ENCODE results near the gene VPS13C. TPM values are rescaled to one million over a fixed set of nuclear protein-coding genes. Genes with fewer than 3 reads are reported as not detected.

VPS13C gene
- total RNA-seq, 2 experiments from 2014 or later, result 69.7 to 73.2 TPM

DNA sequence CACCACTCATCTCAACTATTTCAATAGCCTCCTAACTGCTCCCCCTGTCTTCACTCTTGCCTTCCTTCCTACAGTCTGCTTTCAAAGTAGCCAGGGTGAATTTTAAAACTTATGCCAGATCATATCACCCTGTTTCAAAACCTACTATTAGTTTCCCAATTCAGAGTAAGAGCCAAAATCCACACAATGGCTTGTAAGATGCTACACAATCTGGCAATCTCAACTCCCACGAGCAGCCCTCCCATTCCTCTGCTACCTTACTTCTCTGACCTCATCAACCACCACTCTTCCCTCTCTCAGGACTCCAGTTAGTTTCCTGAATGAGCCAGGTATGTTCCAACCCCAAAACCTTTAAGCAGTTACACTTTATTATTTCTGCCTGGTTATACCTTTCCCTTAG, 62.5 kb downstream of the VPS13C start:
- H3K4me3 ChIP-seq (ENCODE audit: low read length), result no peak overlapping the region
- no peak for DNase-seq
- no peaks in the 10 kb centered on the region for H3K4me1 ChIP-seq (ENCODE audit: insufficient read depth, low read length)
- TF ChIP-seq, protein P1, sequence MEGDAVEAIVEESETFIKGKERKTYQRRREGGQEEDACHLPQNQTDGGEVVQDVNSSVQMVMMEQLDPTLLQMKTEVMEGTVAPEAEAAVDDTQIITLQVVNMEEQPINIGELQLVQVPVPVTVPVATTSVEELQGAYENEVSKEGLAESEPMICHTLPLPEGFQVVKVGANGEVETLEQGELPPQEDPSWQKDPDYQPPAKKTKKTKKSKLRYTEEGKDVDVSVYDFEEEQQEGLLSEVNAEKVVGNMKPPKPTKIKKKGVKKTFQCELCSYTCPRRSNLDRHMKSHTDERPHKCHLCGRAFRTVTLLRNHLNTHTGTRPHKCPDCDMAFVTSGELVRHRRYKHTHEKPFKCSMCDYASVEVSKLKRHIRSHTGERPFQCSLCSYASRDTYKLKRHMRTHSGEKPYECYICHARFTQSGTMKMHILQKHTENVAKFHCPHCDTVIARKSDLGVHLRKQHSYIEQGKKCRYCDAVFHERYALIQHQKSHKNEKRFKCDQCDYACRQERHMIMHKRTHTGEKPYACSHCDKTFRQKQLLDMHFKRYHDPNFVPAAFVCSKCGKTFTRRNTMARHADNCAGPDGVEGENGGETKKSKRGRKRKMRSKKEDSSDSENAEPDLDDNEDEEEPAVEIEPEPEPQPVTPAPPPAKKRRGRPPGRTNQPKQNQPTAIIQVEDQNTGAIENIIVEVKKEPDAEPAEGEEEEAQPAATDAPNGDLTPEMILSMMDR (IDR thresholded peaks at IDR 0.05), result no peak
- H3K27ac ChIP-seq (ENCODE audit: low read depth in 1 of 2, low read length in 2 of 2), result no peak overlapping the region
- CTCF ChIA-PET, result no interaction called here
- POLR2A ChIA-PET, result no interaction called here
- no peaks in the 10 kb centered on the region for H3K27me3 ChIP-seq (ENCODE audit: control insufficient read depth in 1 of 2, insufficient read depth in 2 of 2, low read length in 2 of 2)
- Mint-ChIP-seq H3K4me1 (ENCODE audit: low read depth) (no peaks in the 10 kb centered on the region), H3K36me3 (ENCODE audit: low read depth) (peaks cover 69% of the 10 kb centered on the region), H3K9me3 (no peaks in the 10 kb centered on the region), H3K4me3 (no peak overlapping the region), H3K27ac (no peak overlapping the region), H3K27me3 (no peaks in the 10 kb centered on the region)
- intact Hi-C loops (cut with DNase I, micrococcal nuclease), result no loop called here
- no peaks in the 10 kb centered on the region for H3K9me3 ChIP-seq (ENCODE audit: control insufficient read depth in 1 of 2, insufficient read depth in 1 of 2, low read length in 2 of 2)
- no peak for ATAC-seq (ENCODE audit: poor library complexity)
- peaks cover 16% of the 10 kb centered on the region for H3K36me3 ChIP-seq (ENCODE audit: insufficient read depth, low read length)

DNA sequence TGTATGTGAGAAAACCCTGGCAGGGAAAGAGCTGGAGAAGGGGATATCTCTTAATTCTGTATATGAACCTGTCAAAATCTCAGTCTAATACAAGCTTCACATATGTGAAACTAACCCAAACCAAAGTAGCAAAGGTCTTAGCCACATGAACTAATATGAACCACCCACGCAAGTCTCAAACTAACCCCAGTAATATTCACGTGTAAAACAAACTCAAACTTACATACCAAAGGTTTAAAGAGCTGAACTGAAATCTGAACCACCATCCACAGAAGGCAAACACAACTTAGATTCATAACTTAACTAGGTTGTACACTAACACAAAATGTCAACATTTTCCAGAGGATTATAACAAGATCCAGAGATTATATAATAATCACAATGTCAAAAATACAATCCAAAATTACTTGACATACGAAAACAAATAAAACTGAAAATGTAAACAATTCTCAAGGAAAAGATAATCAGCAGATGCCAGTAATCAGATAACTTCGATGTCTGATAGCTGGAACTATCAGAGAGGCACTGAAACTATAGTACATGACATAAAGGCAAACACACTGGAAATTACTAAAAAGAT, 64.1 kb downstream of the VPS13C start:
- TF ChIP-seq, protein P1 (IDR thresholded peaks at IDR 0.05), result no peak
- Histone ChIP-seq H3K36me3 (ENCODE audit: insufficient read depth, low read length) (peaks cover 23% of the 10 kb centered on the region), H3K4me3 (ENCODE audit: low read length) (no peak overlapping the region), H3K9me3 (ENCODE audit: control insufficient read depth in 1 of 2, insufficient read depth in 1 of 2, low read length in 2 of 2) (no peaks in the 10 kb centered on the region), H3K27ac (ENCODE audit: low read depth in 1 of 2, low read length in 2 of 2) (no peak overlapping the region), H3K27me3 (ENCODE audit: control insufficient read depth in 1 of 2, insufficient read depth in 2 of 2, low read length in 2 of 2) (no peaks in the 10 kb centered on the region), H3K4me1 (ENCODE audit: insufficient read depth, low read length) (no peaks in the 10 kb centered on the region)
- POLR2A ChIA-PET, result interaction anchor here (0.9 kb wide), 2 partner anchors 15 to 18 kb away, joined by 3 read pairs; no protein-coding TSS in a partner anchor
- ATAC-seq (ENCODE audit: poor library complexity) (no peak), DNase-seq (no peak)
- CTCF ChIA-PET, result interaction anchor here (1.7 kb wide), 1 partner anchor 13 kb away, joined by 4 read pairs; no protein-coding TSS in a partner anchor
- Mint-ChIP-seq H3K4me1 (ENCODE audit: low read depth) (no peaks in the 10 kb centered on the region), H3K27me3 (no peaks in the 10 kb centered on the region), H3K27ac (no peak overlapping the region), H3K9me3 (no peaks in the 10 kb centered on the region), H3K36me3 (ENCODE audit: low read depth) (peaks cover 78% of the 10 kb centered on the region), H3K4me3 (no peak overlapping the region)
- intact Hi-C loops (cut with DNase I, micrococcal nuclease), result no loop called here

DNA sequence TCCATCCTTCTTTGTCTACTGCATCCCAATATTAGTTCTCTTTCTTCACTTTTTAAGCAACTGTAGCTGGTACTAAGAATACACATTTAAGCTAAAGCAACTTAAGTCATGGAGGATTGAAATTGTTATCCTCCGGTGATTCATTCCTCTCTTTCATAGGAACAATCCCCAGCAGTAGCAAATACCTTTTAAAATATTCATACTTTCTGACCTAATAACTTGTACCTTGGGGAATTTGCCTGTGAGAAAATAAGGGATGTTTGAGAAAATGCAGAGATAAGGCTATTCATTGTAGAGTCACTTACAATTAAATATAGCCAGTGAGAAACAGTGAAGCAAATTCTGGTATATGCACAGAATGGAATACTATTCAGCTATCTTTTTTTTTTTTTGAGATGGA, 66.0 kb downstream of the VPS13C start:
- ATAC-seq (ENCODE audit: poor library complexity), result no peak
- intact Hi-C loops (cut with DNase I, micrococcal nuclease), result no loop called here
- POLR2A ChIA-PET, result no interaction called here
- H3K27ac ChIP-seq (ENCODE audit: low read depth in 1 of 2, low read length in 2 of 2), result no peak overlapping the region
- H3K4me1 ChIP-seq (ENCODE audit: insufficient read depth, low read length), result no peaks in the 10 kb centered on the region
- no peaks in the 10 kb centered on the region for H3K27me3 ChIP-seq (ENCODE audit: control insufficient read depth in 1 of 2, insufficient read depth in 2 of 2, low read length in 2 of 2)
- Mint-ChIP-seq H3K27ac (no peak overlapping the region), H3K9me3 (no peaks in the 10 kb centered on the region), H3K27me3 (no peaks in the 10 kb centered on the region), H3K4me3 (no peak overlapping the region), H3K36me3 (ENCODE audit: low read depth) (peaks cover 82% of the 10 kb centered on the region), H3K4me1 (ENCODE audit: low read depth) (peaks cover 6% of the 10 kb centered on the region)
- no peak overlapping the region for H3K4me3 ChIP-seq (ENCODE audit: low read length)
- CTCF ChIA-PET, result no interaction called here
- DNase-seq, result no peak
- H3K9me3 ChIP-seq (ENCODE audit: control insufficient read depth in 1 of 2, insufficient read depth in 1 of 2, low read length in 2 of 2), result no peaks in the 10 kb centered on the region
- TF ChIP-seq, protein P1 (IDR thresholded peaks at IDR 0.05), result no peak
- H3K36me3 ChIP-seq (ENCODE audit: insufficient read depth, low read length), result peaks cover 41% of the 10 kb centered on the region

Measured in CD4-positive, alpha-beta T cell (primary cell).